GM13976 (cell line): ENCODE data around the gene FBXO33.

ENCODE experiments used
- DNase-seq: peaks from one replicate; pipeline ENCODE4 v3.0.0; 2012; ENCODE audit warnings: low spot score
- CTCF ChIP-seq: IDR thresholded peaks from 2 replicates; pipeline ENCODE4 v1.5.1; 2012; ENCODE audit warnings: borderline replicate concordance, mild to moderate bottlenecking; ENCODE audit not compliant: insufficient read depth; ENCODE audit errors: extremely low read depth, missing control alignments, control extremely low read depth
- in situ Hi-C: fragments of 300-500 bp; cut with MboI; formaldehyde crosslinking; loops from one replicate; pipeline ENCODE4 v1.12.0; 2022; ENCODE audit warnings: low sequenced_read_pairs, mixed read lengths, inconsistent platforms; ENCODE audit not compliant: unreplicated experiment

The FBXO33 gene

GRCh38 chr14:39423793-39424192 lies 8.4 kb downstream of the FBXO33 start:
- no peak for DNase-seq
- no peak for TF ChIP-seq CTCF
- in situ Hi-C loops: no loop called here

GRCh38 chr14:39422243-39422642 lies 10.0 kb downstream of the FBXO33 start:
- no peak for DNase-seq
- in situ Hi-C loops: no loop called here

DNA sequence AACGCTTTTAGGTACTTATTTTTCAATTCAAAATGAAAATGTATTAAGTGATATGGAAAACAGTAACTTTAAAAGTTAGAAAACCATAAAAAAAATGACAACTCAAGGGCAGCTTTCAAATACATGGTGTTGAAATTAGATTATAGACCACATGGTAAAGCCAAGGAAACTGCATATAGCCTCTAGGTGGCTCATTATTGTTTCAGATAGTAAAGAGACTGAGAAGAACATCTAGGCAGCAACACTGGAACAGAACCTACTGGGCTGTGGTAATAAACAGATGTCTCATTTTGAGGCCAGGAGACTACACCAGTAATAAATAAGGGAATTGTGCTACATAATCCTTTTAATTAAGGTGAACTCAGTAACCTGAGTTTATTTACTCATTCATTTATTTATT lies 13.0 kb downstream of the FBXO33 start:
- TF ChIP-seq CTCF: no peak
- in situ Hi-C loops: no loop called here
- no peak for DNase-seq

More at GRCh38 chr14:39422243-39422642, 10.0 kb downstream of the FBXO33 start:
- TF ChIP-seq CTCF: no peak

- TF ChIP-seq CTCF: no peak
- in situ Hi-C loops: no loop called here
- no peak for DNase-seq
Measured at GRCh38 chr14:39417014-39417413, 15.2 kb downstream of the FBXO33 start.

GRCh38 chr14:39416072-39416471 lies 16.2 kb downstream of the FBXO33 start:
- in situ Hi-C loops: no loop called here
- TF ChIP-seq CTCF: no peak
- no peak for DNase-seq

DNA sequence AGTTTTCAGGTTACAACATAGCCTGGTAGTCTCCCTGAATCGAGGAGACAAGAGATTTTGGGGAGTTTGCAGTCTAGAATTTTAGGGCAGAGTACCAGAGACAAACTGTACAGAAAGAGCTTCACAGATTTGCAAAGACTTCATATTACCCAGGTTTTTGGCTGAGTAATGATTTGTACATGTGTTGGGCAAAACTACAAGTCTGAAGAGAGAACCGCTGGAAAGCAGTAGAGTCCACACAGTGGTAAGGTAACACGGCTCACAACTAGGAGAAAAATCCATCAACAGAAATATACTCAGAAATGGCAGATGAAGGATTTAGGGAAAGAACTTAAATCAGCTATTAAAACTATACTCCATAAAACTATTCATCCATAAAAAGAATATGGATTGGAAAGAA lies 25.7 kb downstream of the FBXO33 start:
- no peak for TF ChIP-seq CTCF
- no peak for DNase-seq
- in situ Hi-C loops: no loop called here

DNA sequence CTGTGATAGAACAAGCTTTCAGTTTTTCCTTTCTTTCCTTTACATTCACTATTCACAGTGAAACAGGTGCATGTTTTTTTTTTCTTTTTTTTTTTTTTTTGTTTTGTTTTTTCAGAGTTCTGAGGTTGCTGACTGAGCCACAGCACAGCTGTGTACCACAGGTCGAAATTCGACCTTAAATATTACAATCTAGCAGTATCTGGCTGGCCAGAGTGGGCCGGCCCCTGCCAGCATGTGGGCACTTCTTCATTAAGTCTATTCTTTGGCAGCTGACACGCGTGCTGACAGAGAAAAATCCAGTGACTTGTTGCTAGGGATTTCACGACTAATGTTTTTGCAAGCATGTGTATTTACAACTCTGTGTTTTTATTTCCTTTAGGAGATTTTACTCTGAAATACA lies 33.9 kb downstream of the FBXO33 start:
- no peak for DNase-seq
- no peak for TF ChIP-seq CTCF
- in situ Hi-C loops: no loop called here
